Coronary artery (tissue), 2 donors: ENCODE data around the gene MAX.

ENCODE experiments used
- DNase-seq: peaks from one replicate; pipeline ENCODE4 v3.0.0-alpha.2; 2017; ENCODE audit warnings: low spot score
- H3K27ac ChIP-seq, 2 donors: fragments of 200-600 bp; sonication (generic); one replicate each; pipeline ENCODE4 v1.5.1; 2016 to 2019
- H3K4me3 ChIP-seq: fragments of 200-600 bp; sonication (generic); 2 replicates; pipeline ENCODE4 v1.5.1; 2016; ENCODE audit warnings: mild to moderate bottlenecking, moderate library complexity
- CTCF ChIP-seq: fragments of 200-600 bp; sonication (generic); IDR thresholded peaks from one replicate; pipeline ENCODE4 v1.5.1; 2019; ENCODE audit warnings: antibody characterized with exemption

The MAX gene

GRCh38 chr14:65045006-65045405 lies 57.3 kb downstream of the MAX start:
- H3K4me3 ChIP-seq, result no peak overlapping the region
- H3K27ac ChIP-seq, result no peak overlapping the region
- TF ChIP-seq CTCF, result no peak

GRCh38 chr14:65044596-65044959 lies 57.7 kb downstream of the MAX start:
- Histone ChIP-seq H3K27ac (no peak overlapping the region), H3K4me3 (no peak overlapping the region)
- no peak for TF ChIP-seq CTCF
- DNase-seq, result no peak

More at GRCh38 chr14:65045006-65045405, 57.3 kb downstream of the MAX start:
- DNase-seq, result no peak

DNA sequence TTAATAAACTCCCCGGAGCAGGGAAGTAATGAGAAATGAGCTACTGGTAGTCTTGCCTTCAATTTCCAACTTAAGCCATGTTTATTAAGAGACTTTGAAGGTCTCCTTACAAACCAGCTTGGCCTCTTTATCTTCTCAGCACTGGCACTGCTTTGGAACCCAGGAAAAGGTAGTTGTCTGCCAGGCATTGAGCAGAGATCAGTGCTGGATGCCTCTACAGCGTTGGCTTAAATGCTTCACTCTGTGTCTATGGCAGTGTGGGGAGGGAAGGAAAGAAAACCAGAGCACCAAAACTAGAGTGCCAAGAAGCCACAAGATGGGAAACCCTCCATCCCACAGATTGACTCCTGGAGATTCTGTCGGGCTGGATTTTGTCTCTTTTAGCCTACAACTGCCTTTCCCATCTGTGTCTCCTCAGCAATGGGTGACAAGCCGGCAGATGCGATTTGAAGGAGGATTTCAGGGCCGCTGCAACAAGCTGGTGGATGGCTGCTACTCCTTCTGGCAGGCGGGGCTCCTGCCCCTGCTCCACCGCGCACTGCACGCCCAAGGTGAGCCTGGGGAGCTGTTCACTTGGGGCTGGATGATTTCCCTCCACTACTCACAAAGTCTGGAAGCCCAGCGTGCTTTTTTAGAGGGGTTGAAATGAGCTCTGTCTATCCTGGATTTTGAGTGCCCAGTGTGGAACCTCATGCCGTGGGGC lies 58.3 kb downstream of the MAX start:
- TF ChIP-seq CTCF, result no peak
- Histone ChIP-seq H3K4me3 (no peak overlapping the region), H3K27ac (no peak overlapping the region)
- no peak for DNase-seq

DNA sequence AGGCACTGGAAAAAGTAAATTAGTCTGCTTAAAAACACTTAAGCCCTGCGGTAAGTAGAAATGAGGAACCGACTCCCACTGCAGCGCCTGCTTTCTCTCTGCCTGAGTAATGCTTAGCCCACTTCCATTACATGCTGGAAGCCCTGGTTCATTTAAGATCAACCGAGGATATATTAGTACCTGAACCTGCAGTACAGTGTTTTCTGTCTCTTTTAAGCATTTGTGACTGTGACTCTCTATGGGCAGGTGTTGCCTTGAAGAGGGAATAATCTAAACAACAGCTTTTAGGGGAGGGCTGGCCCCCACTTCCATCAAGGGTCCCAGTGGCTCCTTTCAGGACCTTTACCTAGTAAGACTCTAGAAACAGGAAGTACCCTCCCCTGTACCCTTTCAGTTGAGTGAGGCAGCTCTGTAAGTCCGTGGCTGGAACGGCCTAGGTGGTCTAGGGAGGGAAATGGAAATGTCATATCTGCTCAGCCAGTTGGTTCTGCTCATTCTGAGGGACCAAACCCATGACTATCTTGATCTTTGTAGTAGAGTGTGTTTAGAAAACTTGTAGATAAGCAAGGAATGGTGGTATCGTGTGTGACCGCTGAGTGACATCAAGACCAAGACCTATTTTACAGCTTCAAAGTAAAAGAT lies 59.5 kb downstream of the MAX start:
- no peak for TF ChIP-seq CTCF
- no peak overlapping the region for H3K27ac ChIP-seq
- H3K4me3 ChIP-seq, result no peak overlapping the region
- no peak for DNase-seq

GRCh38 chr14:65042296-65042695 lies 60.0 kb downstream of the MAX start:
- Histone ChIP-seq H3K4me3 (no peak overlapping the region), H3K27ac (no peak overlapping the region)
- TF ChIP-seq CTCF, result no peak
- no peak for DNase-seq

DNA sequence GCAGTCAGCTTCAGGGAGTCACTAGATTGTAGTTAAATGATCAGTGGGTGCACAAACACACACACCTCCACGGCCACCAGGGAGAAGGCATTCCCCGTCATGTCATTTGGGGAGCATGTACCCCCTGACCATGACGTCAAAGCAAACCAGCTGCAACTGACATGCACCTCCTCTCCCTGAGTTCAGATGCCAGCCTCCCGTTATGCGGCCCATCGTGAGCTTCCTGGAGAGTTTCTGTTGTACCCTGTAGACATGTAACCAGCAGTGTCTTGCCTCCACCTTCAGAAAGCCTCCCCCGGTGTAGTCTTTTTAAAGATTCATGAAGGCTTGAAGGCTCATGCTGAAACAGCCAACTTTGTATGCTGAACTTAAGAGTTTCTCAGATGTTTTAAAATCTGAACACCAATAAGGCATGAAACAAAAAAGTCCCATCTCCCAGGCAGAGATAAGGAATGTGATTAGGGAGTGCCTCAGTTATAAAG lies 60.8 kb downstream of the MAX start:
- Histone ChIP-seq H3K27ac (no peak overlapping the region), H3K4me3 (no peak overlapping the region)
- no peak for TF ChIP-seq CTCF
- DNase-seq, result no peak
